ENCODE measurements around the gene KCTD16.

KCTD16 gene

DNA sequence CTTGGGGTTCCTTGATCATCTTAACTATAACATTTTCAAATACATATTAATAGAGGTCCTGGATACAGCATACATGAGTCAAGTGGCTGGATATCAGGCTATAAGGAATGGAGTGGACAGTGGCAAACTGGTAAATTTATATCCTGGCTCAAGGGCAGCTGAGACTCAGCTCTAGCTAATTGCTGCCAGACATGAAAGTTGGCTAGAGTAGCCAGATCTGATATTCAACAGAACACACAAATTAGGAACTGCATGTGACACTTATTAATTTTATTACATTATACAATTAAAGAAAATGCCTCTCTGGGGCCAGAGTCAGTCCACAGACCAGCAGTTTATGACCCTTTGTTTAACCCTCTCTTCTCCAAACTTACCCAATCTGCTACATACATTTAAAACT lies 206.5 kb downstream of the KCTD16 start:
- TF ChIP-seq, protein P1, sequence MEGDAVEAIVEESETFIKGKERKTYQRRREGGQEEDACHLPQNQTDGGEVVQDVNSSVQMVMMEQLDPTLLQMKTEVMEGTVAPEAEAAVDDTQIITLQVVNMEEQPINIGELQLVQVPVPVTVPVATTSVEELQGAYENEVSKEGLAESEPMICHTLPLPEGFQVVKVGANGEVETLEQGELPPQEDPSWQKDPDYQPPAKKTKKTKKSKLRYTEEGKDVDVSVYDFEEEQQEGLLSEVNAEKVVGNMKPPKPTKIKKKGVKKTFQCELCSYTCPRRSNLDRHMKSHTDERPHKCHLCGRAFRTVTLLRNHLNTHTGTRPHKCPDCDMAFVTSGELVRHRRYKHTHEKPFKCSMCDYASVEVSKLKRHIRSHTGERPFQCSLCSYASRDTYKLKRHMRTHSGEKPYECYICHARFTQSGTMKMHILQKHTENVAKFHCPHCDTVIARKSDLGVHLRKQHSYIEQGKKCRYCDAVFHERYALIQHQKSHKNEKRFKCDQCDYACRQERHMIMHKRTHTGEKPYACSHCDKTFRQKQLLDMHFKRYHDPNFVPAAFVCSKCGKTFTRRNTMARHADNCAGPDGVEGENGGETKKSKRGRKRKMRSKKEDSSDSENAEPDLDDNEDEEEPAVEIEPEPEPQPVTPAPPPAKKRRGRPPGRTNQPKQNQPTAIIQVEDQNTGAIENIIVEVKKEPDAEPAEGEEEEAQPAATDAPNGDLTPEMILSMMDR (IDR thresholded peaks at IDR 0.05; ENCODE audit: low read depth, low read length, missing control alignments): no peak
- no peak overlapping the region for H3K27ac ChIP-seq
- no peak for DNase-seq
- no peak overlapping the region for H3K4me3 ChIP-seq (ENCODE audit: low read depth, low read length)
- in situ Hi-C loops (cut with HindIII; ENCODE audit: low pct_ligation_motif_present, low sequenced_read_pairs): no loop called here
- H3K27me3 ChIP-seq (replicated peaks): no peaks in the 10 kb centered on the region
- no peaks in the 10 kb centered on the region for H3K36me3 ChIP-seq (replicated peaks)

DNA sequence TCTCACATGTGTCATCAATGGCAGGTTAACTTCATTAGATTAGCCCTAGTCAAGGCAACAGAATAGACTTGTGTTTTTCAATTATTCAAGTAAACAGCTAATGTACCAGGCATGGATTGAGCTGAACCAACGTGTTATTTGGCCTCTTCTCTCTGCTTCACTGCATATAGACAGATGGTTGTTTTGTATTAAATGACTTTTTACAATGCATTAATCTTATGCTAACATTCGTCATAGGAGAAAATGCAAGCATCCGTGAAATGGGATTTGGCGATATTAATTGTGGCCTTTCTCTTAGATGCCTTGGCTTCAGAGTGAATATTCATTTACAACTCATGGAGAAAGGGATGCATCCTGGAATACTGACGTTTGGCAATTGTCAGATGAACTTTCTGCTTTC lies 208.0 kb downstream of the KCTD16 start:
- no peak overlapping the region for H3K27ac ChIP-seq
- no peak overlapping the region for H3K4me3 ChIP-seq (ENCODE audit: low read depth, low read length)
- no peaks in the 10 kb centered on the region for H3K36me3 ChIP-seq (replicated peaks)
- in situ Hi-C loops (cut with HindIII; ENCODE audit: low pct_ligation_motif_present, low sequenced_read_pairs): no loop called here
- no peak for DNase-seq
- TF ChIP-seq, protein P1 (IDR thresholded peaks at IDR 0.05; ENCODE audit: low read depth, low read length, missing control alignments): no peak
- no peaks in the 10 kb centered on the region for H3K27me3 ChIP-seq (replicated peaks)

DNA sequence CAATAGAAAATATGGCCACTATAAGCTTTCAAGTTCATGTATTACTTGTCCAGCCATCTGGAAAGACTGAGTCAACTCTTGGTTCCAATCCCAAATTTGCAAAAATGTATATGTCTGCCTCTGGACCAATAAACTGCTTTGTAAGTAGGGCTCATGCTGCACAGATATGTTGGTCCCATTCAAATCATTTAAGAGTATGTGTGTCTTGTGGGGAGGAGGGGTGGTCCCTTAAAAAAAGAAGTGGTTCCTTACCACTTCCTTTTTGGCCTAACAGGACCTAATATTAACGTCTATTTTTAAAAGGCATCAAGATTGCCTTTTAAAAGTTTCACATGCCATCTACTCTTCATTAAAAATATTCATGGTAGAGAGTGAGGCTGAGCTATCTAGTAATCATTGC lies 214.9 kb downstream of the KCTD16 start:
- H3K27ac ChIP-seq: no peak overlapping the region
- H3K36me3 ChIP-seq (replicated peaks): no peaks in the 10 kb centered on the region
- TF ChIP-seq, protein P1 (IDR thresholded peaks at IDR 0.05; ENCODE audit: low read depth, low read length, missing control alignments): no peak
- no peak overlapping the region for H3K4me3 ChIP-seq (ENCODE audit: low read depth, low read length)
- in situ Hi-C loops (cut with HindIII; ENCODE audit: low pct_ligation_motif_present, low sequenced_read_pairs): no loop called here
- H3K27me3 ChIP-seq (replicated peaks): no peaks in the 10 kb centered on the region
- no peak for DNase-seq

DNA sequence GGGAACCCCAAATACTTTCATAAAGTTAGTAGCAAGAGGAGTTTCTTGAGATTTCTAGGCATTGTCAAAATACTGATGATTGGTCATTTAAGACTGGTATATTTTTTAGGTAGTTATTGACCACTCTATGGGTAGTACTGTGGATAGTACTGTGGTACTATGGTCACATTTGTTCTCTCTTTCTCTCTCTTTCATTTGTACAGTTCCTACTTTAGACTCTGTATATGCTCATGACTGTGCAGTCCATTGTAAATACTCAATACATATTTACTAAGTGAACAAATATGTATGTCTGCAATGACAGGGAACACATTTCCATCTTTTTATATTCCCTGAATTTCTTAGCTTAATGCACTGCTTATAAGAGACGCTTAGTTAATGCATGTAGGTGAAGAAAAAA lies 215.6 kb downstream of the KCTD16 start:
- TF ChIP-seq, protein P1 (IDR thresholded peaks at IDR 0.05; ENCODE audit: low read depth, low read length, missing control alignments): no peak
- Histone ChIP-seq H3K27me3 (replicated peaks) (no peaks in the 10 kb centered on the region), H3K4me3 (ENCODE audit: low read depth, low read length) (no peak overlapping the region), H3K36me3 (replicated peaks) (no peaks in the 10 kb centered on the region), H3K27ac (no peak overlapping the region)
- in situ Hi-C loops (cut with HindIII; ENCODE audit: low pct_ligation_motif_present, low sequenced_read_pairs): no loop called here
- DNase-seq: no peak

DNA sequence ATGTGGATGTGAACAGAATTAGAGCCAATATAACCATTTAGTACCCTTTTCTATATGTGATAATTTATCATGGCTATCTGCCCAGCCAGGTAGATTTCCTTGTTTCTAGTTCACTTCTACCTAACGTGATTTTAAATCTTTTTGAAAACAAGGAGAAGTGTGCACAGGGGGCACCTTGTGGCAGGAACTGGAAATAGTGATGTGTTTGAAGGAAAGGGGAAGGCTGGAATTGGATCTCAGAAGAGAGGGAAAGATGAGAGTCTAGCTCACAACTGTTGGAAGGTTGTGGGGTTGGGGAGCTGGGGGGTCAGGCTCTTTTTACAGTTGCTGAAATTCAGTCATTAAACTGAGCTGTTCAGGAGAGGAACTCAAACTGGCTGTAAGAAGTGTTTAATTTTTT lies 219.5 kb downstream of the KCTD16 start:
- H3K27me3 ChIP-seq (replicated peaks): no peaks in the 10 kb centered on the region
- H3K27ac ChIP-seq: no peak overlapping the region
- TF ChIP-seq, protein P1 (IDR thresholded peaks at IDR 0.05; ENCODE audit: low read depth, low read length, missing control alignments): peak; percentile 41
- DNase-seq: no peak
- no peak overlapping the region for H3K4me3 ChIP-seq (ENCODE audit: low read depth, low read length)
- in situ Hi-C loops (cut with HindIII; ENCODE audit: low pct_ligation_motif_present, low sequenced_read_pairs): no loop called here
- H3K36me3 ChIP-seq (replicated peaks): no peaks in the 10 kb centered on the region

DNA sequence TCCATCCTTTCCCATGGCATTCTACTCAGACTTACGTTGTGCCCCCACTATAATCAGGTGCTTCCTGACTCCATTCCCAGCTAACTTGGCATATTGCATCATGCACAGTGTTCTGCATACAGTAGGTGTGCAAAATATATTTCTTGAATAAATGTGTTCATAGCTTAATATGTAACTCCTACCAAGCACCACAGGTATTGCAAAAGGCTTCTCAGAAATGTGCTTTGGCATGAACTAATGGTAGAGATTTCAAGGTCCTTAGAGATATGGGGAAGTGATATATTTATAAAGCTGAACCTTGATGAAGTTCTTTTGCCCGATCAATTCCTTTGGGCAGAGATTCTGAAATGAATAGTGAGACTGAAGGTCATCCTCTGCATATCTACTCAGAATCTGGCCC lies 220.4 kb downstream of the KCTD16 start:
- in situ Hi-C loops (cut with HindIII; ENCODE audit: low pct_ligation_motif_present, low sequenced_read_pairs): no loop called here
- TF ChIP-seq, protein P1 (IDR thresholded peaks at IDR 0.05; ENCODE audit: low read depth, low read length, missing control alignments): no peak
- Histone ChIP-seq H3K27me3 (replicated peaks) (no peaks in the 10 kb centered on the region), H3K36me3 (replicated peaks) (no peaks in the 10 kb centered on the region), H3K4me3 (ENCODE audit: low read depth, low read length) (no peak overlapping the region), H3K27ac (no peak overlapping the region)
- DNase-seq: no peak

Data from brain microvascular endothelial cell (primary cell).